ENCODE data around the gene ARHGAP6. TPM values are rescaled to one million over a fixed set of nuclear protein-coding genes. Genes with fewer than 3 reads are reported as not detected.

The ARHGAP6 gene
- total RNA-seq, 4 donors from 2014 or later, result 2.1 to 30.5 (median 4.9) TPM

GRCh38 chrX:11484290-11484689, 181.4 kb downstream of the ARHGAP6 start:
- TF ChIP-seq CTCF (IDR thresholded peaks at IDR 0.05) (no peak), POLR2A (IDR thresholded peaks at IDR 0.05) (no peak)
- no peak overlapping the region for H3K4me3 ChIP-seq
- no peaks in the 10 kb centered on the region for H3K27me3 ChIP-seq
- no peaks in the 10 kb centered on the region for H3K36me3 ChIP-seq
- no peaks in the 10 kb centered on the region for H3K9me3 ChIP-seq
- DNase-seq, result no peak
- no peak overlapping the region for H3K27ac ChIP-seq
- H3K4me1 ChIP-seq, result no peaks in the 10 kb centered on the region

- no peaks in the 10 kb centered on the region for H3K36me3 ChIP-seq
- H3K27ac ChIP-seq, result no peak overlapping the region
- no peaks in the 10 kb centered on the region for H3K27me3 ChIP-seq
- no peaks in the 10 kb centered on the region for H3K4me1 ChIP-seq
- no peaks in the 10 kb centered on the region for H3K9me3 ChIP-seq
- H3K4me3 ChIP-seq, result no peak overlapping the region
- no peak for DNase-seq
- TF ChIP-seq POLR2A (IDR thresholded peaks at IDR 0.05) (no peak), CTCF (IDR thresholded peaks at IDR 0.05) (no peak)
Observed at GRCh38 chrX:11481035-11481434, 184.7 kb downstream of the ARHGAP6 start.

GRCh38 chrX:11480626-11481025, 185.1 kb downstream of the ARHGAP6 start:
- H3K36me3 ChIP-seq, result no peaks in the 10 kb centered on the region
- no peak overlapping the region for H3K27ac ChIP-seq
- H3K4me3 ChIP-seq, result no peak overlapping the region
- no peak for TF ChIP-seq CTCF (IDR thresholded peaks at IDR 0.05)
- no peak for TF ChIP-seq POLR2A (IDR thresholded peaks at IDR 0.05)
- no peaks in the 10 kb centered on the region for H3K27me3 ChIP-seq
- no peaks in the 10 kb centered on the region for H3K4me1 ChIP-seq
- DNase-seq, result no peak
- H3K9me3 ChIP-seq, result no peaks in the 10 kb centered on the region

- no peaks in the 10 kb centered on the region for H3K9me3 ChIP-seq
- no peak overlapping the region for H3K27ac ChIP-seq
- no peaks in the 10 kb centered on the region for H3K4me1 ChIP-seq
- H3K27me3 ChIP-seq, result no peaks in the 10 kb centered on the region
- no peak overlapping the region for H3K4me3 ChIP-seq
- no peaks in the 10 kb centered on the region for H3K36me3 ChIP-seq
- no peak for DNase-seq
- TF ChIP-seq POLR2A (IDR thresholded peaks at IDR 0.05) (no peak), CTCF (IDR thresholded peaks at IDR 0.05) (no peak)
Observed at GRCh38 chrX:11478911-11479310, 186.8 kb downstream of the ARHGAP6 start.

- H3K4me3 ChIP-seq, result no peak overlapping the region
- no peaks in the 10 kb centered on the region for H3K36me3 ChIP-seq
- TF ChIP-seq POLR2A (IDR thresholded peaks at IDR 0.05), result no peak
- no peaks in the 10 kb centered on the region for H3K9me3 ChIP-seq
- no peak overlapping the region for H3K27ac ChIP-seq
- H3K4me1 ChIP-seq, result no peaks in the 10 kb centered on the region
- DNase-seq, result no peak
- no peaks in the 10 kb centered on the region for H3K27me3 ChIP-seq
Observed at GRCh38 chrX:11478026-11478425, 187.7 kb downstream of the ARHGAP6 start.

- TF ChIP-seq POLR2A (IDR thresholded peaks at IDR 0.05), result no peak
- no peak for TF ChIP-seq CTCF (IDR thresholded peaks at IDR 0.05)
- H3K27me3 ChIP-seq, result no peaks in the 10 kb centered on the region
- no peaks in the 10 kb centered on the region for H3K9me3 ChIP-seq
- no peak for DNase-seq
- H3K4me1 ChIP-seq, result no peaks in the 10 kb centered on the region
- no peaks in the 10 kb centered on the region for H3K36me3 ChIP-seq
- H3K4me3 ChIP-seq, result no peak overlapping the region
- H3K27ac ChIP-seq, result no peak overlapping the region
Observed at GRCh38 chrX:11474576-11474975, 191.1 kb downstream of the ARHGAP6 start.

All from Peyer's patch (tissue), 4 donors.